GM20431 (cell line): ENCODE data around the gene ENO1.
"Not testable (repeated sequence)": the region's sequence is repeated elsewhere in the genome, so short reads cannot be mapped to it uniquely, and the experiment has no call there.

Source experiments
- in situ Hi-C: fragments of 300-500 bp; cut with MseI, MboI; formaldehyde crosslinking; loops from one replicate; pipeline ENCODE4 v1.15.0; 2020; ENCODE audit warnings: low sequenced_read_pairs; ENCODE audit not compliant: unreplicated experiment

The ENO1 gene

GRCh38 chr1:8878448-8878697 is at the start of gene ENO1:
ENO1 (minus strand) TSS chr1:8878686; CDS start chr1:8874908, 3,778 bp downstream.
- in situ Hi-C loops = no loop called here

- in situ Hi-C loops = no loop called here
Observed at GRCh38 chr1:8926707-8927694, 48.5 kb upstream of the ENO1 start.

GRCh38 chr1:8925960-8926359 is 47.5 kb upstream of the ENO1 start:
- in situ Hi-C loops = no loop called here

GRCh38 chr1:8925406-8925805 is 46.9 kb upstream of the ENO1 start:
- in situ Hi-C loops = no loop called here

- in situ Hi-C loops = no loop called here
Observed at GRCh38 chr1:8922962-8923361, 44.5 kb upstream of the ENO1 start.

GRCh38 chr1:8917536-8917935 is 39.0 kb upstream of the ENO1 start:
- in situ Hi-C loops = loop anchor here (10.0 kb wide), 2 partner anchors 67 to 187 kb away; no protein-coding TSS in a partner anchor

- in situ Hi-C loops = loop anchor here (10.0 kb wide), 2 partner anchors 69 to 189 kb away; no protein-coding TSS in a partner anchor
Observed at GRCh38 chr1:8915446-8915845, 37.0 kb upstream of the ENO1 start.

GRCh38 chr1:8914466-8914865 is 36.0 kb upstream of the ENO1 start:
- in situ Hi-C loops = loop anchor here (10.0 kb wide), 2 partner anchors 70 to 190 kb away; no protein-coding TSS in a partner anchor

GRCh38 chr1:8913457-8913856 is 35.0 kb upstream of the ENO1 start:
- in situ Hi-C loops = loop anchor here (10.0 kb wide), 2 partner anchors 71 to 191 kb away; no protein-coding TSS in a partner anchor

- in situ Hi-C loops = loop anchor here (10.0 kb wide), 2 partner anchors 73 to 193 kb away; no protein-coding TSS in a partner anchor
Observed at GRCh38 chr1:8911416-8912309, 33.2 kb upstream of the ENO1 start.

GRCh38 chr1:8910914-8911313 is 32.4 kb upstream of the ENO1 start:
- in situ Hi-C loops = loop anchor here (10.0 kb wide), 2 partner anchors 74 to 194 kb away; no protein-coding TSS in a partner anchor

GRCh38 chr1:8910331-8910730 is 31.8 kb upstream of the ENO1 start:
- in situ Hi-C loops = loop anchor here (10.0 kb wide), 2 partner anchors 74 to 194 kb away; no protein-coding TSS in a partner anchor

- in situ Hi-C loops = no loop called here
Observed at GRCh38 chr1:8908388-8909151, 30.1 kb upstream of the ENO1 start.

GRCh38 chr1:8905582-8906191 is 27.2 kb upstream of the ENO1 start:
- in situ Hi-C loops = no loop called here

- in situ Hi-C loops = no loop called here
Observed at GRCh38 chr1:8903908-8904650, 25.6 kb upstream of the ENO1 start.

- in situ Hi-C loops = no loop called here
Observed at GRCh38 chr1:8903410-8903809, 24.9 kb upstream of the ENO1 start.

- in situ Hi-C loops = no loop called here
Observed at GRCh38 chr1:8902765-8903164, 24.3 kb upstream of the ENO1 start.

- in situ Hi-C loops = not testable (repeated sequence)
Observed at GRCh38 chr1:8900684-8901083, 22.2 kb upstream of the ENO1 start.

GRCh38 chr1:8899046-8899445 is 20.6 kb upstream of the ENO1 start:
- in situ Hi-C loops = no loop called here
